Measurements from ENCODE around the gene MTF2. TPM values are rescaled to one million over a fixed set of nuclear protein-coding genes. Genes with fewer than 3 reads are reported as not detected.

MTF2 gene
- total RNA-seq, 1 experiment from 2014 or later, result 110 TPM

- Histone ChIP-seq H3K23ac (ENCODE audit: insufficient read length, low read depth, low read length) (no peak overlapping the region), H3K18ac (ENCODE audit: insufficient read length, low read depth, low read length) (no peak overlapping the region), H2BK20ac (ENCODE audit: low read depth, low read length, poor library complexity, severe bottlenecking) (no peak overlapping the region), H4K20me1 (ENCODE audit: control insufficient read depth, insufficient read depth, insufficient read length) (no peaks in the 10 kb centered on the region), H3K4me1 (ENCODE audit: insufficient read depth, low read length) (no peaks in the 10 kb centered on the region), H4K8ac (replicated peaks; ENCODE audit: insufficient read length, low read depth, low read length) (no peak overlapping the region), H4K5ac (ENCODE audit: insufficient read length, low read depth, low read length) (no peak overlapping the region), H3K79me2 (ENCODE audit: insufficient read depth, low read length) (peaks cover 3% of the 10 kb centered on the region; the same call in 1 of the 2 replicates), H3K27me3 (ENCODE audit: insufficient read depth, low read length) (no peaks in the 10 kb centered on the region), H2AFZ (ENCODE audit: low read length) (no peak overlapping the region), H3K27ac (ENCODE audit: insufficient read length, low read depth, low read length) (no peak overlapping the region), H3K9ac (ENCODE audit: extremely low read depth, insufficient read length, low read length) (no peak overlapping the region), H2BK15ac (ENCODE audit: low read depth, low read length) (no peak overlapping the region), H3T11ph (ENCODE audit: low read length) (no peak overlapping the region), H2AK5ac (ENCODE audit: insufficient read length, low read length) (no peak overlapping the region), H3K79me1 (ENCODE audit: insufficient read depth, low read depth, low read length, poor library complexity, severe bottlenecking) (no peaks in the 10 kb centered on the region), H2BK120ac (ENCODE audit: low read depth, low read length, poor library complexity, severe bottlenecking) (no peak overlapping the region), H3K56ac (ENCODE audit: insufficient read length, low read depth, low read length) (no peak overlapping the region), H3K9me3 (ENCODE audit: control insufficient read depth, low read depth, low read length) (no peaks in the 10 kb centered on the region), H3K23me2 (ENCODE audit: insufficient read length, low read depth, low read length, poor library complexity, severe bottlenecking) (no peaks in the 10 kb centered on the region), H3K4me2 (ENCODE audit: insufficient read depth, insufficient read length, low read length) (no peak overlapping the region), H4K91ac (ENCODE audit: insufficient read length, low read depth, low read length) (no peak overlapping the region), H3K4ac (ENCODE audit: low read depth, low read length) (no peak overlapping the region), H2BK5ac (ENCODE audit: insufficient read length, low read length) (no peak overlapping the region), H3K14ac (ENCODE audit: insufficient read depth, low read length) (no peak overlapping the region), H2BK12ac (ENCODE audit: insufficient read length, low read depth, low read length) (no peak overlapping the region)
- no peak for DNase-seq
- peaks cover 12% of the 10 kb centered on the region in 2 experiments for H3K4me1 Mint-ChIP-seq
- H3K36me3 Mint-ChIP-seq (ENCODE audit: insufficient read depth in 1 of 3, low read depth in 3 of 3), result peaks cover 3 to 18% (median 5%) of the 10 kb centered on the region in 3 experiments; a peak in 4 of 7 replicates
- H3K27me3 Mint-ChIP-seq (ENCODE audit: low read depth), result no peaks in the 10 kb centered on the region
- no peaks in the 10 kb centered on the region for H3K9me3 Mint-ChIP-seq
- no peak for TF ChIP-seq CTCF (conservative IDR thresholded peaks at IDR 0.05)
- H3K27ac Mint-ChIP-seq, result peak overlapping the region in 1 of 3 experiments; percentile 12; a peak in 1 of 7 replicates
- H3K4me3 Mint-ChIP-seq, result no peak overlapping the region
Observed at GRCh38 chr1:93151474-93151873, 72.4 kb downstream of the MTF2 start.
